Measurements from ENCODE around the gene EFNA5.
A peak's percentile ranks its signal among the peaks of the same experiment; 100 is the strongest.

Gene EFNA5

DNA sequence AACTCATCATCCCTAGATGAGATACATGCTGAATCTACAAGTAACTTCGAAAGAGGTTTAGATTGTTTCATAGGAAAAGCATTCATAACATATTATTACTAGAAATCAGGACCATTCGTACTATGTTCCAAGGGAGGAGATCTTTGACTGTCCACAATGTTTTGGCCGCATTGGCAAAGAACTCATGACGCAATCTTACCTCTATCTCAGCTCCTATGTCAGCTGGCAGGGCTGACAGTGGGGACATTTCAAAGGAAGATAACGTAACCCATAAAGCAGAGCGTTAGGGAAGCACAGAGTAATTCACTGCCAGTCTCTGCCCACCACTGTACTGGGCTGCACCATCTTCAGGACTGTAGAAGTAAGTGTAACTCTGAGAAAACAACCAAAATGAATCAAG is 69.7 kb downstream of the EFNA5 start:
- TF ChIP-seq POLR2A (IDR thresholded peaks at IDR 0.05; ENCODE audit: extremely low read depth, insufficient read length) (no peak), CTCF (IDR thresholded peaks at IDR 0.05; ENCODE audit: low read depth, low read length) (no peak), MAX (IDR thresholded peaks at IDR 0.05; ENCODE audit: low read depth, low read length) (no peak), MYC (IDR thresholded peaks at IDR 0.05; ENCODE audit: low read depth, low read length) (no peak)
- peak; percentile 8 for DNase-seq (ENCODE audit: low read depth)
- H3K4me3 ChIP-seq (ENCODE audit: low read depth, low read length), result no peak overlapping the region

DNA sequence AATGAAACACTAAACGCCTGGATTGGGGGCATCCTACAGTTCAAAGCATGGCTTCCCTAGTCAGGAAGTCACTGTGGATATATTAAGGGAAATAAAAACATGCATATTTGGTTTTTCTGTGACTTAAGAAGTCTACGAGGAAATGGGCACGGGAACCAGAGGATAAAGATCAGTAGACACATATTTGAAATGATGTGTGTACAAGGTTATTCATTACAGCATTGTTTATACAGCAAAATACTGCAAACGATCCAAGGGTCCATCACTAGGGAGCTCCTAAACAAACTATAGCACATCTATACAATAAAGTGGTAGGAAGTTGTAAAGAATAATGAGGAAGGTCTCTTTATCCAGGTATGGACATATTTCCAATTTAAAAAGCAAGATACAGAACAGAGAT is 71.8 kb downstream of the EFNA5 start:
- no peak for DNase-seq (ENCODE audit: low read depth)
- no peak for TF ChIP-seq POLR2A (IDR thresholded peaks at IDR 0.05; ENCODE audit: extremely low read depth, insufficient read length)
- TF ChIP-seq MAX (IDR thresholded peaks at IDR 0.05; ENCODE audit: low read depth, low read length), result no peak
- no peak for TF ChIP-seq MYC (IDR thresholded peaks at IDR 0.05; ENCODE audit: low read depth, low read length)
- TF ChIP-seq CTCF (IDR thresholded peaks at IDR 0.05; ENCODE audit: low read depth, low read length), result no peak
- no peak overlapping the region for H3K4me3 ChIP-seq (ENCODE audit: low read depth, low read length)

GRCh38 chr5:107597803-107598202 is 72.9 kb downstream of the EFNA5 start:
- TF ChIP-seq CTCF (IDR thresholded peaks at IDR 0.05; ENCODE audit: low read depth, low read length) (no peak), POLR2A (IDR thresholded peaks at IDR 0.05; ENCODE audit: extremely low read depth, insufficient read length) (no peak), MYC (IDR thresholded peaks at IDR 0.05; ENCODE audit: low read depth, low read length) (no peak), MAX (IDR thresholded peaks at IDR 0.05; ENCODE audit: low read depth, low read length) (no peak)
- DNase-seq (ENCODE audit: low read depth), result no peak
- no peak overlapping the region for H3K4me3 ChIP-seq (ENCODE audit: low read depth, low read length)

GRCh38 chr5:107597247-107597646 is 73.5 kb downstream of the EFNA5 start:
- no peak overlapping the region for H3K4me3 ChIP-seq (ENCODE audit: low read depth, low read length)
- no peak for TF ChIP-seq POLR2A (IDR thresholded peaks at IDR 0.05; ENCODE audit: extremely low read depth, insufficient read length)
- no peak for TF ChIP-seq CTCF (IDR thresholded peaks at IDR 0.05; ENCODE audit: low read depth, low read length)
- TF ChIP-seq MAX (IDR thresholded peaks at IDR 0.05; ENCODE audit: low read depth, low read length), result no peak
- no peak for DNase-seq (ENCODE audit: low read depth)

DNA sequence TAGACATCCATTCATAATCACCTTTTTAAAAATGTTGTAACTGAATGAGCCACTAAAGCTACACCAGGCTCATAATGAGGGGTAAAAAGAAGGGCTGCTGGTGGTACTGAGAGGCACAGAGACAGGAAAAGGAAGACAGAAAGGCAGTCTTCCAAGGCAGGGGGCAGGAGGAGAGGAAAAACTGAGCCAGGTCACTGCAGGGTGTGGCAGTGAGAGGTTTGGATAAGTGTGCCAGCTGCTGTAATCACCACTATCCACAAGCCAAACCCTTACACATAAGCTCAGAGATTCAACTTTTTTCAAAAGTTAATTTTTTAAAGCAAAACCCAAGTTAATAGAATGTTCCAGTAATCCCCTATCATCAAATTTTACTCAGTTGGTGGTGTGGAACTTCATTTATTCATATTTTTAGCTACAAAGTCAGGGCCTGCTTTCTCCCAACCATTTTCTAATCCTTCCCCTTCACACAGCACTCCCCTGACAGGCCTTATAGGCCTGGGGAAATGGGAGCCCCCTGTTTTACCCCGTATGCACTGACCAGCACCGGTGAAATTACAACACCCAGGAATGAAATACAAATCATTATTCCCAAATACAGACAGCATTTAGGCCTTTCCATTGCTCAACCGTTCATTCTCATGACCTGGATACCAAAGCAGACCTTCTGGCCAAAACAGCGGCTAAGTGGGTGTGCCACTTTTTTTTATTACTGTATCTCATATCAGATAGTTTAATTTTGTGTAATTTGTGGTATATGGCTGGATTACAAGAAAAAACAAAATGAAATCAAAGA is 76.3 kb downstream of the EFNA5 start:
- no peak overlapping the region for H3K4me3 ChIP-seq (ENCODE audit: low read depth, low read length)
- TF ChIP-seq MAX (IDR thresholded peaks at IDR 0.05; ENCODE audit: low read depth, low read length), result no peak
- TF ChIP-seq MYC (IDR thresholded peaks at IDR 0.05; ENCODE audit: low read depth, low read length), result no peak
- TF ChIP-seq POLR2A (IDR thresholded peaks at IDR 0.05; ENCODE audit: extremely low read depth, insufficient read length), result no peak
- TF ChIP-seq CTCF (IDR thresholded peaks at IDR 0.05; ENCODE audit: low read depth, low read length), result no peak
- DNase-seq (ENCODE audit: low read depth), result no peak

Data from NB4 (cell line).